Gastrocnemius medialis (tissue), 4 donors: Measurements from ENCODE around the gene MYO1D.

ENCODE experiments used
- POLR2A ChIP-seq, 2 donors: fragments of 450-650 bp; IDR thresholded peaks; one replicate each; pipeline ENCODE4 v1.6.1; 2017; ENCODE audit warnings: antibody characterized with exemption in 2 of 2, mild to moderate bottlenecking in 2 of 2, moderate library complexity in 2 of 2
- TF ChIP-seq, protein P1 (sequence below), 5 experiments: fragments of 450-650 bp in 3 of 5; fragments of 200-600 bp in 2 of 5; sonication (generic) in 2 of 5; IDR thresholded peaks in 4 of 5; conservative IDR thresholded peaks in 1 of 5; 1 replicate in 4 of 5; 2 replicates in 1 of 5; pipeline ENCODE4 v1.5.1; 2016 to 2019; ENCODE audit warnings: antibody characterized with exemption in 5 of 5, mild to moderate bottlenecking in 3 of 5, moderate library complexity in 3 of 5

DNA sequence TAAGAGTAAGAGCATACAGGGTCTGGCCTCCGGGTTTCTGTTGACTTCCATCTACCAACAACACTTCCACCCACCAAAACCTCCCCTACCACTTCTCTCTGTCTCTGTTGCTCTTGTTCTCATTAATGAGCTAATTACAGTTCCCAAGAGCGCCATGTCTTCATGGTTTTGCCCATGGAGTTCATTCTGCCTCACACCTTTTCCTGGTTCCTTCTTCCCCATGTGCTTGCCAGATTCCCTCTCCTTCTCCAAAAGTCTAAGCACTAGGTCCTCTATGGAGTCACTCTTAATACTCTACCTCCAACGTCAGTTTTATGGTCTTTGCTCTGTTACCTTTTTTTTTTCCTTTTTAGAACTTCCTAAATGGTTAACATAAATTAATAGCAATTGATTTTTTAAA is 92.8 kb downstream of the MYO1D start:
- TF ChIP-seq, protein P1, sequence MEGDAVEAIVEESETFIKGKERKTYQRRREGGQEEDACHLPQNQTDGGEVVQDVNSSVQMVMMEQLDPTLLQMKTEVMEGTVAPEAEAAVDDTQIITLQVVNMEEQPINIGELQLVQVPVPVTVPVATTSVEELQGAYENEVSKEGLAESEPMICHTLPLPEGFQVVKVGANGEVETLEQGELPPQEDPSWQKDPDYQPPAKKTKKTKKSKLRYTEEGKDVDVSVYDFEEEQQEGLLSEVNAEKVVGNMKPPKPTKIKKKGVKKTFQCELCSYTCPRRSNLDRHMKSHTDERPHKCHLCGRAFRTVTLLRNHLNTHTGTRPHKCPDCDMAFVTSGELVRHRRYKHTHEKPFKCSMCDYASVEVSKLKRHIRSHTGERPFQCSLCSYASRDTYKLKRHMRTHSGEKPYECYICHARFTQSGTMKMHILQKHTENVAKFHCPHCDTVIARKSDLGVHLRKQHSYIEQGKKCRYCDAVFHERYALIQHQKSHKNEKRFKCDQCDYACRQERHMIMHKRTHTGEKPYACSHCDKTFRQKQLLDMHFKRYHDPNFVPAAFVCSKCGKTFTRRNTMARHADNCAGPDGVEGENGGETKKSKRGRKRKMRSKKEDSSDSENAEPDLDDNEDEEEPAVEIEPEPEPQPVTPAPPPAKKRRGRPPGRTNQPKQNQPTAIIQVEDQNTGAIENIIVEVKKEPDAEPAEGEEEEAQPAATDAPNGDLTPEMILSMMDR (IDR thresholded peaks at IDR 0.05 in 4 of 5, conservative IDR thresholded peaks at IDR 0.05 in 1 of 5), result no peak
- no peak for TF ChIP-seq POLR2A (IDR thresholded peaks at IDR 0.05)
